ENCODE results near the gene FBXO31. TPM values are rescaled to one million over a fixed set of nuclear protein-coding genes. Genes with fewer than 3 reads are reported as not detected.

The FBXO31 gene
- total RNA-seq, 1 donor from 2014 or later: 26.2 TPM

DNA sequence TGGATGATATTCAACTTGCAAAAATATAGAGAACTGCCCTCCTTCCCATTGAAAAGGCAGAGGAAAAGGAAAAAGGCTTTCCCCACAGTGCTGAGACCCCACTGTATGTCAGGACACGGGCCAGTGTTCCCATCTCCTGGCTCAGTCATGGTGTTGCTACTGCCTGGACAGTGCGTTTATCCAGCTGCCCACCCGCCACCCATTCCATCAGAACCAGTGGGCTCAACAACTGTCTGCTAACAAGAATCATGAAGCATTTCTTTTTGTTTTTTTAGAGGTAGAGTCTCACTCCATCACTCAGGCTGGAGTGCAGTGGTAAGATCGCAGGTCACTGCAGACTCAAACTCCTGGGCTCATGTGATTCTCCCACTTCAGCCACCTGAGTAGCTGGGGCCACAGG, 11.3 kb downstream of the FBXO31 start:
- H3K27me3 ChIP-seq (ENCODE audit: low read depth): no peaks in the 10 kb centered on the region
- no peak overlapping the region for H3K4me3 ChIP-seq
- H3K4me1 ChIP-seq: peaks cover 36% of the 10 kb centered on the region
- no peak overlapping the region for H3K27ac ChIP-seq
- ATAC-seq (no peak), DNase-seq (no peak)
- intact Hi-C loops (cut with DNase I): no loop called here
- no peaks in the 10 kb centered on the region for H3K9me3 ChIP-seq
- peaks cover 6% of the 10 kb centered on the region for H3K36me3 ChIP-seq
- TF ChIP-seq, protein P1, sequence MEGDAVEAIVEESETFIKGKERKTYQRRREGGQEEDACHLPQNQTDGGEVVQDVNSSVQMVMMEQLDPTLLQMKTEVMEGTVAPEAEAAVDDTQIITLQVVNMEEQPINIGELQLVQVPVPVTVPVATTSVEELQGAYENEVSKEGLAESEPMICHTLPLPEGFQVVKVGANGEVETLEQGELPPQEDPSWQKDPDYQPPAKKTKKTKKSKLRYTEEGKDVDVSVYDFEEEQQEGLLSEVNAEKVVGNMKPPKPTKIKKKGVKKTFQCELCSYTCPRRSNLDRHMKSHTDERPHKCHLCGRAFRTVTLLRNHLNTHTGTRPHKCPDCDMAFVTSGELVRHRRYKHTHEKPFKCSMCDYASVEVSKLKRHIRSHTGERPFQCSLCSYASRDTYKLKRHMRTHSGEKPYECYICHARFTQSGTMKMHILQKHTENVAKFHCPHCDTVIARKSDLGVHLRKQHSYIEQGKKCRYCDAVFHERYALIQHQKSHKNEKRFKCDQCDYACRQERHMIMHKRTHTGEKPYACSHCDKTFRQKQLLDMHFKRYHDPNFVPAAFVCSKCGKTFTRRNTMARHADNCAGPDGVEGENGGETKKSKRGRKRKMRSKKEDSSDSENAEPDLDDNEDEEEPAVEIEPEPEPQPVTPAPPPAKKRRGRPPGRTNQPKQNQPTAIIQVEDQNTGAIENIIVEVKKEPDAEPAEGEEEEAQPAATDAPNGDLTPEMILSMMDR (IDR thresholded peaks at IDR 0.05): no peak

GRCh38 chr16:87371261-87371866, 12.2 kb downstream of the FBXO31 start:
- Histone ChIP-seq H3K27me3 (ENCODE audit: low read depth) (no peaks in the 10 kb centered on the region), H3K27ac (no peak overlapping the region), H3K9me3 (no peaks in the 10 kb centered on the region), H3K4me3 (no peak overlapping the region), H3K36me3 (no peaks in the 10 kb centered on the region), H3K4me1 (peaks cover 36% of the 10 kb centered on the region)
- intact Hi-C loops (cut with DNase I): no loop called here
- peak; percentile 21 for DNase-seq
- ATAC-seq: no peak
- TF ChIP-seq, protein P1 (IDR thresholded peaks at IDR 0.05): no peak

- Histone ChIP-seq H3K4me1 (peaks cover 26% of the 10 kb centered on the region), H3K9me3 (no peaks in the 10 kb centered on the region), H3K27me3 (ENCODE audit: low read depth) (no peaks in the 10 kb centered on the region), H3K27ac (no peak overlapping the region), H3K4me3 (no peak overlapping the region), H3K36me3 (no peaks in the 10 kb centered on the region)
- DNase-seq: peak; percentile 24
- peak in 1 of 2 donors; percentile 14 for ATAC-seq
- intact Hi-C loops (cut with DNase I): no loop called here
- TF ChIP-seq, protein P1 (IDR thresholded peaks at IDR 0.05): no peak
Observed at GRCh38 chr16:87369796-87370719, 13.5 kb downstream of the FBXO31 start.

- Histone ChIP-seq H3K4me1 (peaks cover 34% of the 10 kb centered on the region), H3K27ac (no peak overlapping the region), H3K4me3 (no peak overlapping the region), H3K36me3 (no peaks in the 10 kb centered on the region), H3K9me3 (no peaks in the 10 kb centered on the region), H3K27me3 (ENCODE audit: low read depth) (no peaks in the 10 kb centered on the region)
- DNase-seq: no peak
- no peak for ATAC-seq
- intact Hi-C loops (cut with DNase I): no loop called here
- TF ChIP-seq, protein P1 (IDR thresholded peaks at IDR 0.05): no peak
Observed at GRCh38 chr16:87369117-87369765, 14.3 kb downstream of the FBXO31 start.

DNA sequence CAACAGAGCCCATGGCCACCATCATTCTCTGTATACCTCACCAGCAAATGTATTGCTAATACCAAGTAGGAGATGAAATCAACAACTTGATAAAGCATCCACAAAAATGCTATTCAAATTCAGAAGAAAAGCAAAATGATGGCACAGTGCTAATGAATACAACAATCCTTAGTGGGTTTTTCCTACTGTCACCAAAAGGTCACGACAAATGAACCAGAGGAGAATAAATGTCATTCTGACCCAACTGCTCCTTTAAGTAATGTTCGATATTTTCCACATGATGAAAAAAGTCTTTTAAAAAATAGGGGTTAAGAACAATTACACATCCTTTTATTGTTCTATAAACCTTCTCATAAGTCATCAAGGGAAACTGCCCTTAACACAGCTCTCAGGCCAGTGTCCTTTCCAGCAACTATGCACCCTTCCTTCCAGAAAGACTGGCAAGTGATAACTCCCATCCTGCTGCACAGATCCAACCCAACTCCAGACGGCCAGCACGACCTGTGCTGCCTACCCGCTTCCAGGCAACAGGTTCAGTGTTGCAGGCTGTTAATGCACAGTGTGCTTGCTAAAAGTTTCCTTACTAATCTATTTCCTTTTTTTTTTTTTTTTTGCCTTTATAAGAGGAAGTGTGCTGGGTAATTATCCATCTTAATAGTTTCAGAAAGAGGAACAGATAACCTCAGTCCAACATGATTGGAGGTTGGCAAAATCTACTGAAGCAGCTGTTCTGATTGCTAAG, 15.4 kb downstream of the FBXO31 start:
- TF ChIP-seq, protein P1 (IDR thresholded peaks at IDR 0.05): no peak
- intact Hi-C loops (cut with DNase I): no loop called here
- H3K36me3 ChIP-seq: no peaks in the 10 kb centered on the region
- H3K4me3 ChIP-seq: no peak overlapping the region
- peaks cover 44% of the 10 kb centered on the region for H3K4me1 ChIP-seq
- no peaks in the 10 kb centered on the region for H3K9me3 ChIP-seq
- ATAC-seq (no peak), DNase-seq (peak; percentile 15)
- H3K27ac ChIP-seq: no peak overlapping the region
- no peaks in the 10 kb centered on the region for H3K27me3 ChIP-seq (ENCODE audit: low read depth)

All from lower lobe of right lung (tissue), 2 donors.